NCI-H2227 treated with DMSO at 0.1 percent for 48 hours (cell line): ENCODE data around the gene GOLGA6L7.
"Not testable (repeated sequence)": the region's sequence is repeated elsewhere in the genome, so short reads cannot be mapped to it uniquely, and the experiment has no call there.

ENCODE experiments used
- DNase-seq: peaks from one replicate; lab custom pipeline; 2025; lab: John Stamatoyannopoulos, UW

GOLGA6L7 gene

GRCh38 chr15:28848521-28848920, at the start of gene GOLGA6L7:
TSS of gene GOLGA6L7 (minus strand) at chr15:28848644. CDS start at chr15:28848549, 95 bp downstream.
- not testable (repeated sequence) for DNase-seq

GRCh38 chr15:28897861-28898585, 49.6 kb upstream of the GOLGA6L7 start:
- DNase-seq: no peak

GRCh38 chr15:28896951-28897350, 48.5 kb upstream of the GOLGA6L7 start:
- DNase-seq: no peak

- DNase-seq: no peak
These were observed 47.1 kb upstream of the GOLGA6L7 start for GRCh38 chr15:28895566-28895965.

GRCh38 chr15:28895146-28895545, 46.7 kb upstream of the GOLGA6L7 start:
- DNase-seq: no peak

- DNase-seq: no peak
These were observed 46.2 kb upstream of the GOLGA6L7 start for GRCh38 chr15:28894631-28895030.

GRCh38 chr15:28892789-28893610, 44.6 kb upstream of the GOLGA6L7 start:
- DNase-seq: no peak

GRCh38 chr15:28891588-28891987, 43.1 kb upstream of the GOLGA6L7 start:
- DNase-seq: no peak

- DNase-seq: no peak
These were observed 42.5 kb upstream of the GOLGA6L7 start for GRCh38 chr15:28890711-28891495.

- DNase-seq: not testable (repeated sequence)
These were observed 41.8 kb upstream of the GOLGA6L7 start for GRCh38 chr15:28890291-28890690.

- not testable (repeated sequence) for DNase-seq
These were observed 41.4 kb upstream of the GOLGA6L7 start for GRCh38 chr15:28889871-28890270.

- no peak for DNase-seq
These were observed 40.9 kb upstream of the GOLGA6L7 start for GRCh38 chr15:28889346-28889745.

GRCh38 chr15:28888900-28889299, 40.5 kb upstream of the GOLGA6L7 start:
- DNase-seq: no peak

GRCh38 chr15:28888302-28888894, 40.0 kb upstream of the GOLGA6L7 start:
- no peak for DNase-seq

- no peak for DNase-seq
These were observed 39.1 kb upstream of the GOLGA6L7 start for GRCh38 chr15:28887339-28888174.

- DNase-seq: no peak
These were observed 38.2 kb upstream of the GOLGA6L7 start for GRCh38 chr15:28886431-28887338.

GRCh38 chr15:28885630-28886430, 37.4 kb upstream of the GOLGA6L7 start, which contains the start of gene APBA2:
TSS of gene APBA2 (plus strand) at chr15:28885974. CDS start at chr15:29053885, 167,911 bp downstream.
- DNase-seq: no peak

- no peak for DNase-seq
These were observed 36.7 kb upstream of the GOLGA6L7 start for GRCh38 chr15:28885128-28885629.
